ENCODE data around the gene INMT.

DNA sequence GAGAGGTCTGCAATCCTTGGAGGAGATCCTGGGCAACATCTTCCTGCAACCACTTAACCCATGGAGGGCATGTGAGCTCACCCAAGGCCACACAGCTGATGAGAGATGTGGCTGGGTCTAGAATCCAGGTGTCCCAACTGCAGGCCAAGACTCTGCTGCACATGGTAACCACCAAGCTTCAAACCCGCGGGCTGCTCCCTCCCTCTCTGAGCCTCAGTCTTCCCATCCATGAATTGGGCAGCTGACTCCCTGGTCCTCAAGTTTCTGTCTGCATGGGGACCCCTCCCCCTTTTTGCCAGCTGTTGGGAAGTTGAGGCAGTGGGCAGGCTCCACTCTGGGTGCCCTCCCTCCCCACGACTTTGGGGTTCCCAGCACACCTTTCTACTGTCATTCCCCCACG lies 20.9 kb upstream of the INMT start:
- TF ChIP-seq, protein P1, sequence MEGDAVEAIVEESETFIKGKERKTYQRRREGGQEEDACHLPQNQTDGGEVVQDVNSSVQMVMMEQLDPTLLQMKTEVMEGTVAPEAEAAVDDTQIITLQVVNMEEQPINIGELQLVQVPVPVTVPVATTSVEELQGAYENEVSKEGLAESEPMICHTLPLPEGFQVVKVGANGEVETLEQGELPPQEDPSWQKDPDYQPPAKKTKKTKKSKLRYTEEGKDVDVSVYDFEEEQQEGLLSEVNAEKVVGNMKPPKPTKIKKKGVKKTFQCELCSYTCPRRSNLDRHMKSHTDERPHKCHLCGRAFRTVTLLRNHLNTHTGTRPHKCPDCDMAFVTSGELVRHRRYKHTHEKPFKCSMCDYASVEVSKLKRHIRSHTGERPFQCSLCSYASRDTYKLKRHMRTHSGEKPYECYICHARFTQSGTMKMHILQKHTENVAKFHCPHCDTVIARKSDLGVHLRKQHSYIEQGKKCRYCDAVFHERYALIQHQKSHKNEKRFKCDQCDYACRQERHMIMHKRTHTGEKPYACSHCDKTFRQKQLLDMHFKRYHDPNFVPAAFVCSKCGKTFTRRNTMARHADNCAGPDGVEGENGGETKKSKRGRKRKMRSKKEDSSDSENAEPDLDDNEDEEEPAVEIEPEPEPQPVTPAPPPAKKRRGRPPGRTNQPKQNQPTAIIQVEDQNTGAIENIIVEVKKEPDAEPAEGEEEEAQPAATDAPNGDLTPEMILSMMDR (IDR thresholded peaks at IDR 0.05) = no peak
- TF ChIP-seq POLR2A (IDR thresholded peaks at IDR 0.05) = no peak

All from Peyer's patch (tissue), 4 donors.